Thyroid gland (tissue), 4 donors: ENCODE measurements around the gene ELOVL2.

Experiments used
- CTCF ChIP-seq, 6 experiments: fragments of 200-600 bp in 3 of 6; fragments of 450-650 bp in 3 of 6; sonication (generic) in 3 of 6; IDR thresholded peaks; one replicate each; pipeline ENCODE4 v1.5.1; 2016 to 2019; ENCODE audit warnings: antibody characterized with exemption in 6 of 6, mild to moderate bottlenecking in 2 of 6, inconsistent platforms in 1 of 6, moderate library complexity in 1 of 6
- POLR2A ChIP-seq, 2 donors: fragments of 450-650 bp; IDR thresholded peaks; one replicate each; pipeline ENCODE4 v1.6.1; 2017; ENCODE audit warnings: antibody characterized with exemption in 2 of 2, mild to moderate bottlenecking in 2 of 2, moderate library complexity in 1 of 2

GRCh38 chr6:11076540-11076939 lies 32.4 kb upstream of the ELOVL2 start:
- TF ChIP-seq POLR2A (IDR thresholded peaks at IDR 0.05) (no peak), CTCF (IDR thresholded peaks at IDR 0.05) (no peak)
